Activated CD8-positive, alpha-beta T cell treated with anti-CD3 and anti-CD28 coated beads, Interleukin-2, amount 10 ng/mL, durations not matched to agents 7 days and 5 days (primary cell): ENCODE measurements around the gene PKN3. TPM values are rescaled to one million over a fixed set of nuclear protein-coding genes. Genes with fewer than 3 reads are reported as not detected.
A peak's percentile ranks its signal among the peaks of the same experiment; 100 is the strongest.

Source experiments
- ATAC-seq: fragments of 150-1000 bp; cut with Tn5 transposase; one replicate; pipeline ENCODE4 v1.10.0; 2021; ENCODE audit warnings: moderate library complexity
- CTCF ChIA-PET: fragments of 350-600 bp; sonication (Branson Sonifier 250); formaldehyde crosslinking; loops from one replicate; lab custom pipeline; 2021; ENCODE audit warnings: antibody characterized with exemption; lab: Charles Lee
- POLR2A ChIA-PET: fragments of 350-600 bp; sonication (Branson Sonifier 250); formaldehyde crosslinking; loops from one replicate; lab custom pipeline; 2021; ENCODE audit warnings: antibody characterized with exemption; lab: Charles Lee
- DNase-seq: peaks from one replicate; pipeline ENCODE4 v3.0.0-alpha.2; 2020
- H3K27ac Mint-ChIP-seq: one replicate; pipeline ENCODE4 v1.8.0; 2021; ENCODE audit warnings: mild to moderate bottlenecking, mixed read lengths
- H3K27me3 Mint-ChIP-seq: one replicate; pipeline ENCODE4 v1.8.0; 2021; ENCODE audit warnings: low read depth, mixed read lengths
- H3K36me3 Mint-ChIP-seq: one replicate; pipeline ENCODE4 v1.8.0; 2021; ENCODE audit warnings: low read depth, mixed read lengths
- H3K4me1 Mint-ChIP-seq: one replicate; pipeline ENCODE4 v1.8.0; 2021; ENCODE audit warnings: low read depth, mixed read lengths
- H3K4me3 Mint-ChIP-seq: one replicate; pipeline ENCODE4 v1.8.0; 2021; ENCODE audit warnings: mild to moderate bottlenecking, mixed read lengths
- H3K9me3 Mint-ChIP-seq: one replicate; pipeline ENCODE4 v1.8.0; 2022; ENCODE audit warnings: mixed read lengths; ENCODE audit not compliant: insufficient read depth
- total RNA-seq, 2 experiments: library from RNA; stranded (reverse); gene quantifications; one replicate each; pipeline ENCODE4 v1.2.3, GENCODE V29; 2021

The PKN3 gene
- total RNA-seq, 2 experiments from 2014 or later = 7.6 to 8.0 TPM

GRCh38 chr9:128729302-128729701 lies 27.0 kb downstream of the PKN3 start:
- H3K4me1 Mint-ChIP-seq = peaks cover 36% of the 10 kb centered on the region
- no peak overlapping the region for H3K4me3 Mint-ChIP-seq
- H3K27me3 Mint-ChIP-seq = no peaks in the 10 kb centered on the region
- DNase-seq = no peak
- H3K36me3 Mint-ChIP-seq = peaks cover 20% of the 10 kb centered on the region
- CTCF ChIA-PET = no interaction called here
- peak overlapping the region; percentile 43 for H3K27ac Mint-ChIP-seq
- no peak for ATAC-seq
- no peaks in the 10 kb centered on the region for H3K9me3 Mint-ChIP-seq
- POLR2A ChIA-PET = interaction anchor here (1.5 kb wide), 1 partner anchor 224 kb away, joined by 3 read pairs; no protein-coding TSS in a partner anchor

DNA sequence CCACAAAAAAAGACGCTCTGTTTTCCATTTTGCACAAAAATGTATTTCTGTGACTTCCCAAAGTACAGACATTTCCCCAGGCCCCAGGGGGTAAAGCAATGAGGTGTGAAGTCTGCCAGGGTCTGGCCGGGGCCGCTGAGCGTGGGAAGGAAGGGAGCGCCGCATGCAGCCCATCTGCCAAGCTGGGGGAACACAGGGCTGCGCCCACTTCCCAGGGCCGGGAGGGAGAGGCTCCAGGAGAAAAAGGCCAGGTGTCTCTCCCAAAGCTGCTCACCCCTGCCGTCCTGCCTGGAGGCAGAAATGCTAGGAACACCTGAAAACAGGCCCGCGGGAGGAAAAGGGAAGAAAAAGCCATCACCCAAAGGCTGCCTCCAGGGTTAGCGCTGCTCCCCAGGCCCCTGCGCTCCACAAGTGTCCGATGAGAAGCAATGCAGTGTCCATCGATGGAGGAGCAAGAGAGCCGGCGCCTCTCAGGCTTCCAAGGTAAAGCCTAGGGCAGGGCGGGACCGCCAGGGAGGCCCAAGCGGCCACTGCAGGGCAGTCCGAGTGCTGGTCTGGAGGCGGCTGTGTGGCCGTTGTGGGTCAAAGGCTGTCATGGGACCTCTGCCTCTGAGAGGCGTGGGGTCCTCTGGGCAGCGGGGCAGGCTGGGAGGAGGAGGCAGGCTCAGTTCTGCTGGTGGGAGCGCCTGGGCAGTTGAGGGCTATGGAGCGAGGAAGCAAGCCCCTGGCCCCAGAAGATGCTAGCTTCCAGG lies 27.6 kb downstream of the PKN3 start:
- POLR2A ChIA-PET = interaction anchor here (1.5 kb wide), 1 partner anchor 225 kb away, joined by 3 read pairs; no protein-coding TSS in a partner anchor
- CTCF ChIA-PET = no interaction called here
- ATAC-seq (no peak), DNase-seq (no peak)
- Mint-ChIP-seq H3K27me3 (no peaks in the 10 kb centered on the region), H3K4me1 (peaks cover 31% of the 10 kb centered on the region), H3K9me3 (no peaks in the 10 kb centered on the region), H3K27ac (peak overlapping the region; percentile 43), H3K4me3 (no peak overlapping the region), H3K36me3 (peaks cover 22% of the 10 kb centered on the region)

- Mint-ChIP-seq H3K4me1 (peaks cover 21% of the 10 kb centered on the region), H3K4me3 (no peak overlapping the region), H3K27me3 (no peaks in the 10 kb centered on the region), H3K9me3 (no peaks in the 10 kb centered on the region), H3K27ac (no peak overlapping the region), H3K36me3 (peaks cover 20% of the 10 kb centered on the region)
- ChIA-PET CTCF (no interaction called here), POLR2A (no interaction called here)
- no peak for ATAC-seq
- no peak for DNase-seq
Measured at GRCh38 chr9:128731093-128731492, 28.8 kb downstream of the PKN3 start.

- H3K27ac Mint-ChIP-seq = no peak overlapping the region
- no peak overlapping the region for H3K4me3 Mint-ChIP-seq
- ATAC-seq (no peak), DNase-seq (no peak)
- no peaks in the 10 kb centered on the region for H3K27me3 Mint-ChIP-seq
- ChIA-PET CTCF (no interaction called here), POLR2A (no interaction called here)
- peaks cover 19% of the 10 kb centered on the region for H3K4me1 Mint-ChIP-seq
- H3K36me3 Mint-ChIP-seq = peaks cover 19% of the 10 kb centered on the region
- H3K9me3 Mint-ChIP-seq = no peaks in the 10 kb centered on the region
Measured at GRCh38 chr9:128731691-128732090, 29.4 kb downstream of the PKN3 start.

DNA sequence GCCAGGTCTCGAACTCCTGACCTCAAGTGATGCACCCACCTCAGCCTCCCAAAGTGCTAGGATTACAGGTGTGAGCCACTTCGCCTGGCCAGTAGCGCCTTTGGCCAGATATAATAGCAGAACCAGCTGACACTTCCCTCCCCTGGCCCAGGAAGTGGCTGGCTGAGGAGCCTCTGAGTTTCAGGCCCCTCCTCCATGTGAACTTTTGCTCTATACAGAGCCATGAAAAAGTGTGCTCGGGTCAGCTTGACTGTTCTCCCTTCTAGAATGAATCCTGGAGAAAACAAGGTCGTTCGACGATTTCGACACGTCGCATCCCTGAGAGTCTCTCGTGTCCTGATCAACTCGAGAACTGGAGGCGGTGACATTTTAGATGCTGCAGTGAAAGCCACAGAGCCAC lies 30.3 kb downstream of the PKN3 start:
- Mint-ChIP-seq H3K4me1 (peaks cover 13% of the 10 kb centered on the region), H3K27me3 (no peaks in the 10 kb centered on the region), H3K27ac (no peak overlapping the region), H3K9me3 (no peaks in the 10 kb centered on the region), H3K4me3 (no peak overlapping the region), H3K36me3 (peaks cover 13% of the 10 kb centered on the region)
- DNase-seq (no peak), ATAC-seq (no peak)
- CTCF ChIA-PET = no interaction called here
- POLR2A ChIA-PET = no interaction called here

GRCh38 chr9:128733256-128733655 lies 31.0 kb downstream of the PKN3 start:
- Mint-ChIP-seq H3K27ac (no peak overlapping the region), H3K27me3 (no peaks in the 10 kb centered on the region), H3K4me1 (peaks cover 9% of the 10 kb centered on the region), H3K9me3 (no peaks in the 10 kb centered on the region), H3K4me3 (no peak overlapping the region), H3K36me3 (peaks cover 12% of the 10 kb centered on the region)
- ATAC-seq = peak; percentile 16
- POLR2A ChIA-PET = no interaction called here
- CTCF ChIA-PET = no interaction called here
- DNase-seq = no peak

DNA sequence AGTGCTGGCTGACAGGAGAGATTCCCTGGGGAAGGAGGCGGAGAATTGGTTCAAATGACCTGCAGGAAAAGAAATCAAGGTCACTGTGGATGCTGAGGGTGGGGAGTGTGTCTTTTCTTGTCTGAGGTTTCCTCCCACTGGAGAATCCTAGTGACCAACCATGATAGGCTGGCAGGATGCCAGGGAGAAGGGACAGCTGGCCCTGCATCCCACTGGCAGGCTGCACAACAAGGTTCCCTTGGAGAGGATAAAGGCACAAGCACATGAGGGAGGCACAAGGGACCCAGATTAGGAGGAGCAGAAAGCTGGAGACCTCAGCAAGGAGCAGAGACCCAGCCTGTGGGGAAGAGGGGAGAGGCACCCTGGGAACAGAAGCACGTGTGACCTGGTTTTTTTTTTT lies 33.1 kb downstream of the PKN3 start:
- Mint-ChIP-seq H3K4me1 (peaks cover 8% of the 10 kb centered on the region), H3K27me3 (no peaks in the 10 kb centered on the region), H3K4me3 (no peak overlapping the region), H3K27ac (no peak overlapping the region), H3K9me3 (no peaks in the 10 kb centered on the region), H3K36me3 (peaks cover 12% of the 10 kb centered on the region)
- DNase-seq = no peak
- CTCF ChIA-PET = interaction anchor here (0.9 to 1.6 kb wide), 2 partner anchors 83 to 95 kb away, joined by 3 to 4 read pairs; partner anchors contain the start of genes ENDOG and SPOUT1
- POLR2A ChIA-PET = no interaction called here
- no peak for ATAC-seq

DNA sequence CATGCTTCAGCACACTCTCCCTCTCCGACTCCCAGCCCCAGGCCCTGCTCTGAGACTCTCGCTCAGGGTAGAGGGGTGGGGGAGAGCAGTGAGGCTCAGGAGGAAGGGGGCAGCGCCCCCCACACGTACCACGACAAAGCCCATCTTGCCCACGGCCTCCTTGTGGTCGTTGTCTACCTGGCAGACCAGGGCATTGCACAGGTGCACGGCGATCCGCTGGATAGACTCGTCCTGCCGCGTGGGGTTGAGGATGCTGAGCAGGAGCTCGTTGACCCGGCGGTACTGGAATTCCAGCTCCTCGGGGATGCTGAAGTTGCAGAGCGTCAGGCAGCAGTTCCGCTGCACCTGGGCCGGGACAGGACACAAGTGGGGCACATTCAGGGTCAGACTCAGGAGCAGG lies 40.1 kb downstream of the PKN3 start:
- DNase-seq = no peak
- Mint-ChIP-seq H3K4me1 (no peaks in the 10 kb centered on the region), H3K36me3 (no peaks in the 10 kb centered on the region), H3K27ac (no peak overlapping the region), H3K4me3 (no peak overlapping the region), H3K27me3 (no peaks in the 10 kb centered on the region), H3K9me3 (no peaks in the 10 kb centered on the region)
- no peak for ATAC-seq
- ChIA-PET POLR2A (interaction anchor here (0.6 to 1.3 kb wide), 2 partner anchors 11 to 309 kb away, joined by 4 to 5 read pairs; no protein-coding TSS in a partner anchor), CTCF (interaction anchor here (0.5 kb wide), 1 partner anchor 49 kb away, joined by 4 read pairs; no protein-coding TSS in a partner anchor)

DNA sequence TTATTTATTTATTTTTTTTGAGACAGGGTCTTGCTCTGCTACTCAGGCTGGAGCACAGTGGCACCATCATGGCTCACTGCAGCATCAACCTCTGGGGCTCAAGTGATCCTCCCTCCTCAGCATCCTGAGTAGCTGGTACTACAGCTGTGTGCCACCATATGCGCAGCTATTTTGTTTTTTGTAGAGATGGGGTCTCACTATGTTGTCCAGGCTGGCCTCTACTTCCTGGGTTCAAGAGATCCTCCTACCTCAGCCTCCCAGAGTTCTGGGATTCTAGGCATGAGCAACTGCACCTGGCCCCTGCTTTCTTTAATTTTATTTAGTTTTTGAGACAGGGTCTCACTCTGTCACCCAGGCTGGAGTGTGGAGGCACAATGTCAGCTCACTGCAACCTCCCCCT lies 41.1 kb downstream of the PKN3 start:
- POLR2A ChIA-PET = interaction anchor here (1.2 to 1.3 kb wide), 2 partner anchors 10 to 228 kb away, joined by 3 to 5 read pairs; no protein-coding TSS in a partner anchor
- CTCF ChIA-PET = no interaction called here
- DNase-seq = no peak
- Mint-ChIP-seq H3K36me3 (no peaks in the 10 kb centered on the region), H3K4me1 (no peaks in the 10 kb centered on the region), H3K4me3 (no peak overlapping the region), H3K9me3 (no peaks in the 10 kb centered on the region), H3K27ac (no peak overlapping the region), H3K27me3 (no peaks in the 10 kb centered on the region)
- ATAC-seq = no peak

DNA sequence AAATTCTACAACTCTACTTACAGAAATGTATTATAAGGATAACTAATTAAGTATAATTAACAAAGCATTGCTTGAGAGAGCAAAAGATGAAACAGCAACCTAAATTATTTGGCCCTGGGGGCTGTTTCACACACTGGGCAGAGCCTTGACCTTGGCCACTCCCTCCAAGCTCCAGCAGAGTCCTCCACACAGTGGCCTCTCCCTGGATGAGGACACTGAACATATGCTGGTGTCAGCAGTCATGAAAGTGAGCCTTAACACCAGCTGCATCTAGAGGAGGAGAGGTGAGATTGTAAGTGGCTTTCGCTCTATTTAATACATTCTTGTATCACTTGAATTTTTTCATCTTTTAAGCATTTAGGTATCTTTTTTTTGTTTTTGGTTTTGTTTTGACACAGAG lies 44.9 kb downstream of the PKN3 start:
- H3K9me3 Mint-ChIP-seq = no peaks in the 10 kb centered on the region
- H3K4me3 Mint-ChIP-seq = no peak overlapping the region
- no peaks in the 10 kb centered on the region for H3K4me1 Mint-ChIP-seq
- DNase-seq (no peak), ATAC-seq (no peak)
- H3K27ac Mint-ChIP-seq = no peak overlapping the region
- no peaks in the 10 kb centered on the region for H3K27me3 Mint-ChIP-seq
- ChIA-PET CTCF (no interaction called here), POLR2A (no interaction called here)
- H3K36me3 Mint-ChIP-seq = no peaks in the 10 kb centered on the region

GRCh38 chr9:128750926-128751595 lies 48.8 kb downstream of the PKN3 start:
- H3K27ac Mint-ChIP-seq = no peak overlapping the region
- H3K4me3 Mint-ChIP-seq = no peak overlapping the region
- ATAC-seq (no peak), DNase-seq (no peak)
- POLR2A ChIA-PET = interaction anchor here (0.8 to 1.2 kb wide), 2 partner anchors 20 to 62 kb away, joined by 3 read pairs; partner anchors contain the start of gene SET
- H3K9me3 Mint-ChIP-seq = no peaks in the 10 kb centered on the region
- CTCF ChIA-PET = no interaction called here
- H3K27me3 Mint-ChIP-seq = no peaks in the 10 kb centered on the region
- H3K4me1 Mint-ChIP-seq = no peaks in the 10 kb centered on the region
- H3K36me3 Mint-ChIP-seq = no peaks in the 10 kb centered on the region

DNA sequence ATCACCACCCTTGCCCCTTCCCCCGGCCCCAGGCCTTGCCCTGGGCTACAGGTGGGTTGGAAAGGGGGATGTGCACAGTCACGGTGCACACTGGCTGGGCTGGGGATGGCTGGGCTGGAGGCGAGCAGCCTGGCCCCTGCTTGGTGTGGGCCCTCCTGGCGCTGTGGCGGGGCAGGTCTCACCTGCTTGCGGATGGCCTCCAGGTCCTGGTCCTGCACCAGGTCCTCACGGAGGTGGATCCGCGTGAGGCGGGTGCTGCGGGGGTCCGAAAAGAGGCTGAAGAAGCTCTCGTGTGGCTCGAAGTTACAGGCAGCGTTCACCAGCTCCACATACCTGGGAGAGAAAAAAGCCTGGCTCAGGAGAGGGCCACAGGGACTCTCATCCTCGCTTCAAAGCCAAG lies 51.3 kb downstream of the PKN3 start:
- no peaks in the 10 kb centered on the region for H3K4me1 Mint-ChIP-seq
- DNase-seq = no peak
- no peak overlapping the region for H3K27ac Mint-ChIP-seq
- no peak for ATAC-seq
- CTCF ChIA-PET = no interaction called here
- H3K27me3 Mint-ChIP-seq = no peaks in the 10 kb centered on the region
- POLR2A ChIA-PET = interaction anchor here (1.7 kb wide), 1 partner anchor 11 kb away, joined by 5 read pairs; no protein-coding TSS in a partner anchor
- no peaks in the 10 kb centered on the region for H3K9me3 Mint-ChIP-seq
- no peak overlapping the region for H3K4me3 Mint-ChIP-seq
- no peaks in the 10 kb centered on the region for H3K36me3 Mint-ChIP-seq
